Activated CD4-positive, alpha-beta memory T cell treated with anti-CD3 and anti-CD28 coated beads for 36 hours (primary cell): Measurements from ENCODE around the gene ECSCR. TPM values are rescaled to one million over a fixed set of nuclear protein-coding genes. Genes with fewer than 3 reads are reported as not detected.

Source experiments
- CTCF ChIA-PET: fragments of 350-600 bp; sonication (Branson Sonifier 250); formaldehyde crosslinking; loops from one replicate; lab custom pipeline; 2021; ENCODE audit warnings: antibody characterized with exemption, inconsistent platforms; lab: Charles Lee
- POLR2A ChIA-PET: fragments of 350-600 bp; sonication (Branson Sonifier 250); formaldehyde crosslinking; loops from one replicate; lab custom pipeline; 2021; ENCODE audit warnings: antibody characterized with exemption; lab: Charles Lee
- DNase-seq: peaks from one replicate; pipeline ENCODE4 v3.0.0-alpha.2; 2020
- H3K27ac Mint-ChIP-seq: one replicate; pipeline ENCODE4 v1.8.0; 2021; ENCODE audit warnings: mixed read lengths
- H3K27me3 Mint-ChIP-seq: one replicate; pipeline ENCODE4 v1.8.0; 2021; ENCODE audit warnings: mixed read lengths
- H3K36me3 Mint-ChIP-seq: one replicate; pipeline ENCODE4 v1.8.0; 2021; ENCODE audit warnings: mixed read lengths
- H3K4me1 Mint-ChIP-seq: one replicate; pipeline ENCODE4 v1.8.0; 2021; ENCODE audit warnings: low read depth, mixed read lengths
- H3K4me3 Mint-ChIP-seq: one replicate; pipeline ENCODE4 v1.8.0; 2021; ENCODE audit warnings: mild to moderate bottlenecking, mixed read lengths
- H3K9me3 Mint-ChIP-seq: one replicate; pipeline ENCODE4 v1.8.0; 2021; ENCODE audit warnings: mixed read lengths
- intact Hi-C: fragments of 100-400 bp; cut with micrococcal nuclease; formaldehyde crosslinking; loops from one replicate; pipeline ENCODE4 v1.15.1; 2023
- total RNA-seq, 2 experiments: library from RNA; stranded (reverse); gene quantifications; one replicate each; pipeline ENCODE4 v1.2.3, GENCODE V29; 2021

Gene ECSCR
- total RNA-seq, 2 experiments from 2014 or later = 3.7 to 4.2 TPM

DNA sequence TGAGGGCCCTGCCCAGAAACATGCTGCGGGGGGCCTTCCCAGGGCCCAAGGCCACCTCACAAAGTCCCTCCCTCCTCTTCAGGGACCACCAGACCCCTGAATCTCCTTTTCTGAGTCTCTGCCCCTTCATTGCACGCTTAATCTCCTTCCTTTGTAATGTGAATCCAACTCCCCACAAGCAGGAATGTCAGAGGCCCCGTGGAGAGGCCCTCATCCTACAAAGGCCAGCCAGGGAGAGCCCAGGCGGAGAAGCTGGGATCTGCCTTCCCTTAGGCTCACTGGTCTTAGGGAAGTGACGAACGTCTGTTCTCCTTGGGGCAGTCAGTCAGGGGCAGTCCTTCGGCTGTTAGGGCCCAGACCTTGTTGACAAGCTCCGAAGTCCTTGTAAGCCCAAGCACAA is 10.6 kb upstream of the ECSCR start:
- Mint-ChIP-seq H3K36me3 (peaks cover 24% of the 10 kb centered on the region), H3K27ac (peak overlapping the region; percentile 93), H3K27me3 (no peaks in the 10 kb centered on the region), H3K4me1 (peaks cover 93% of the 10 kb centered on the region), H3K9me3 (no peaks in the 10 kb centered on the region), H3K4me3 (no peak overlapping the region)
- no peak for DNase-seq
- ChIA-PET POLR2A (interaction anchor here (1.0 to 5.0 kb wide), 7 partner anchors 9 to 45 kb away, joined by 3 to 50 read pairs (median 11); partner anchors contain the start of genes DNAJC18 and STING1), CTCF (interaction anchor here (0.7 to 1.8 kb wide), 4 partner anchors 13 to 51 kb away, joined by 3 to 10 read pairs (median 5); no protein-coding TSS in a partner anchor)
- intact Hi-C loops = loop anchor here (1.0 to 5.0 kb wide), 4 partner anchors 8 to 58 kb away; no protein-coding TSS in a partner anchor

DNA sequence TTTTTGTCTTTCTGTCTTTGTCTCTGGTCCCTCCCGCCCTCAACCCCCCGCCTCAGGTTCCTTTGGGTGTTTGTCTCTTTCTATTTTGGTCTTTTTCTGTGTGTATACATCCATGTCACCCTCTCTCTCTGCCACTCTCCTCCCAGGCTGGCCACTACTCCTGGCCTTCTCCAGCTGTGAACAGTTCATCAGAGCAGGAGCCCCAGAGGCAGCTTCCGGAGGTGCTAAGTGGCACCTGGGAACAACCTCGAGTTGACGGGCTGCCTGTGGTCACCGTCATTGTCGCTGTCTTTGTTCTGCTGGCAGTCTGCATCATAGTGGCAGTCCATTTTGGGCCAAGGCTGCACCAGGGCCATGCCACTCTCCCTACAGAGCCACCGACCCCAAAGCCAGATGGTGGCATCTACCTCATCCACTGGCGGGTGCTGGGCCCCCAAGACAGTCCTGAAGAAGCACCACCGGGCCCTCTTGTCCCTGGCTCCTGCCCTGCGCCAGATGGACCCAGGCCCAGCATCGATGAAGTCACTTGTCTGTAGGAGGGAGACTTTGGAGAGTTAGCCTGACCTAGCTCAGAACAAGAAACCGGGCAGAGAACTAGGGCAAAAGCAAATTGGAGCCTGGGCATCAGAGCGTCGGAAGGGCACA is 10.0 kb upstream of the ECSCR start:
- ChIA-PET POLR2A (interaction anchor here (1.9 to 5.0 kb wide), 6 partner anchors 9 to 50 kb away, joined by 7 to 50 read pairs (median 14); partner anchors contain the start of genes DNAJC18 and STING1), CTCF (interaction anchor here (1.4 to 2.0 kb wide), 3 partner anchors 25 to 40 kb away, joined by 3 to 10 read pairs (median 7); no protein-coding TSS in a partner anchor)
- no peaks in the 10 kb centered on the region for H3K27me3 Mint-ChIP-seq
- intact Hi-C loops = loop anchor here (1.0 to 5.0 kb wide), 4 partner anchors 9 to 58 kb away; no protein-coding TSS in a partner anchor
- peak overlapping the region; percentile 81 for H3K4me3 Mint-ChIP-seq
- peaks cover 88% of the 10 kb centered on the region for H3K4me1 Mint-ChIP-seq
- peak overlapping the region; percentile 93 for H3K27ac Mint-ChIP-seq
- H3K9me3 Mint-ChIP-seq = no peaks in the 10 kb centered on the region
- no peak for DNase-seq
- peaks cover 19% of the 10 kb centered on the region for H3K36me3 Mint-ChIP-seq

DNA sequence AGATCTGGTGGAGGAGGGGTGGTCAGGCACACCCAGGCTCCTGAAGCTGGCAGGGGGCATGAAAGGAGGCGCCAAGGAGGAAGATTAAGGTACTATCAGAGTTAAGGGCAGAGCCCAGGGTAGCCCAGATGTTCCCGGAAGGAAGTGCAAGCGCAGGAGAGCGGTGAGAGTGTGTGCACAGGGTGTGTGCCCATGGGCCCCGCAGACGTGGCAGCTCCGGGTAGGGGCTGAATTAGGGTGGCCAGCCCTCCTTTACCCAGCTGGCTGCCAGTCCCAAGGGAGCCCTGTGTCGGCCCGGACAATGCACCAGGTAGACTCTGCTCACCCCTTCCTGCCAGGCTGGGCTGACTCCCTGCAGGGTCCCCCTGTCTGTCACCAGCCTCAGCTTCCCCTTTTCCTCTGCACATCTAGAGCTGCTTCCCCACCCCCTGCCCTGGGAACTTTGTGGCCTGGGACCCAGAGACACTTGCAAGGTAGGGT is 8.3 kb upstream of the ECSCR start, which contains the start of gene SMIM33:
Gene SMIM33 (plus strand): TSS at position 184 of the 480 bp plus-strand sequence. CDS start 118 bp downstream, at position 302.
- intact Hi-C loops = loop anchor here (2.0 to 5.0 kb wide), 2 partner anchors 41 to 48 kb away; no protein-coding TSS in a partner anchor
- ChIA-PET CTCF (interaction anchor here (1.0 to 2.0 kb wide), 8 partner anchors 10 to 50 kb away, joined by 3 to 10 read pairs (median 5); partner anchors contain the start of genes DNAJC18 and STING1), POLR2A (interaction anchor here (0.7 to 5.0 kb wide), 10 partner anchors 9 to 48 kb away, joined by 3 to 50 read pairs (median 6); partner anchors contain the start of genes ECSCR and STING1)
- H3K27ac Mint-ChIP-seq = peak within 1 kb of the TSS; percentile 93
- peaks cover 12% of the 10 kb centered on the region for H3K36me3 Mint-ChIP-seq
- no peaks in the 10 kb centered on the region for H3K27me3 Mint-ChIP-seq
- peak within 1 kb of the TSS; percentile 81 for H3K4me3 Mint-ChIP-seq
- peaks cover 74% of the 10 kb centered on the region for H3K4me1 Mint-ChIP-seq
- peak; percentile 63 for DNase-seq
- no peaks in the 10 kb centered on the region for H3K9me3 Mint-ChIP-seq

DNA sequence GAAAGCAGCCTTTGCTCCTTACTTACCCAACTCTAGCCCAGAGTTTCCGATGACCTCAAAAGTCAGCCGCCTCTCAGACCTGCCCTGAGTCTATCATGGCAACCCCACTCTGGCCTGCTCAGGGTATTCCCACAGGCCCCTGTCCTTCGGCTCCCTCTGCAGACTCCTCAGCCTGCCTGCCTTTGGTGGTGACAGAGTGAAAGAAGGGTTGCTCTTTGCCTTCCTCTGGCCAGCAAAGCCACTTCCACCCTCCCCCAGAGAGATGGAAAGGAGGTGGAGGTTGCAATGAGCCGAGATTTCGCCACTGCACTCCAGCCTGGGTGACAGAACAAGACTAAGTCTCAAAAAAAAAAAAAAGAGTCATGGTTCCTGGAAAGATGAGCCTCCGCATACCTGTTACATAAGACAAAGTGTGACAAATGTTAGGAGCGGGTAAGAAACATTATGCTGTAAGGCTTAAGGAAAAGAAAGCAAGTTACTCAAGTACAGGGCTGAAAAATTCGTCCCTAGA is 5.9 kb upstream of the ECSCR start:
- no peaks in the 10 kb centered on the region for H3K9me3 Mint-ChIP-seq
- H3K27ac Mint-ChIP-seq = peak overlapping the region; percentile 83
- POLR2A ChIA-PET = interaction anchor here (0.8 to 1.2 kb wide), 2 partner anchors 11 to 14 kb away, joined by 3 to 7 read pairs; partner anchors contain the start of gene STING1
- CTCF ChIA-PET = interaction anchor here (0.6 to 1.2 kb wide), 4 partner anchors 45 to 185 kb away, joined by 3 to 4 read pairs (median 3); no protein-coding TSS in a partner anchor
- H3K4me1 Mint-ChIP-seq = peaks cover 51% of the 10 kb centered on the region
- peak overlapping the region; percentile 41 for H3K4me3 Mint-ChIP-seq
- DNase-seq = peak; percentile 69
- no peaks in the 10 kb centered on the region for H3K36me3 Mint-ChIP-seq
- H3K27me3 Mint-ChIP-seq = no peaks in the 10 kb centered on the region
- intact Hi-C loops = loop anchor here (1.0 kb wide), 2 partner anchors 9 to 21 kb away; no protein-coding TSS in a partner anchor

DNA sequence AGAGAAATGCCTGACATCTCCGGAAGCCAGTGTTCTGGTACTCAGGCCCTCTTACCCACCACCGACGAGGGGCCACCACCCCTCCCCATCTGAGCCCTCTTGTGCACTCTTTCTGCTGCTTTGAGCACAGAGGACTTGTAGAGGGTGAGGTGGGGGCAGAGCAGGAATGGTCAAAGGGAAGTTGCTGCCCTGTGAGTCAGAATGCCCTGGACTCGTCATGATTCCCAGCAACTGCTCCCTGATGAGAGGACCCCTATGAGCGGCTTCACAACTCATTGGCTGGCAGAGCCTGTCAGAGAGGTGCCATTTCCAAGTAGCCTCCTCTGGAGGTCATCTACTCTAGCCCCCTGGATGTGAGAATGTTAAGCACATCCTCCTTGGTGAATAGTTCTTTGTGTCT is 845 bp downstream of the ECSCR start:
- H3K36me3 Mint-ChIP-seq = no peaks in the 10 kb centered on the region
- ChIA-PET CTCF (interaction anchor here (1.1 to 2.7 kb wide), 3 partner anchors 13 to 39 kb away, joined by 3 to 10 read pairs (median 3); no protein-coding TSS in a partner anchor), POLR2A (interaction anchor here (0.9 to 3.4 kb wide), 5 partner anchors 9 to 24 kb away, joined by 3 to 11 read pairs (median 4); partner anchors contain the start of genes DNAJC18, SMIM33 and STING1)
- H3K27ac Mint-ChIP-seq = no peak overlapping the region
- H3K27me3 Mint-ChIP-seq = no peaks in the 10 kb centered on the region
- intact Hi-C loops = no loop called here
- peaks cover 47% of the 10 kb centered on the region for H3K4me1 Mint-ChIP-seq
- H3K4me3 Mint-ChIP-seq = no peak overlapping the region
- no peak for DNase-seq
- no peaks in the 10 kb centered on the region for H3K9me3 Mint-ChIP-seq

DNA sequence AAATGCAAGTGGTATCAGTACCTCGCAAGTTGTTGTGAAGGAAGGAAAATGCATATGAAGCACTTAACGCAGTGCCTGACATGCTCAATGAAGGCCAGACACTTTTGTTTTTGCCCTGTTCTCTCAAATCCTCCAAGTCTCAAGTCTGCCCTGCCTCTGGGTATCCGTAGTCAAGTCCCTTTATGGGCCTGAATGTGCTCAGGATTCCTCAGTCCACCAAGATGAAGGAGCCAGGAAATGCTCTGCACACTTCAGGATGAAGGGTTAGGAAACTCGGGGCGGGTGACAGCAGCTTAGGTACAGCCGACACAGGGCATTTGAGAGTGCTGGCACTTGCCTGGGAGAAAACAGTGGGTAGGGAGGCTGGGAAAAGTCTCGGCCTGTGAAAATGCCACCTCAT is 1.4 kb downstream of the ECSCR start:
- POLR2A ChIA-PET = interaction anchor here (1.3 to 4.1 kb wide), 4 partner anchors 10 to 24 kb away, joined by 4 to 37 read pairs (median 8); partner anchors contain the start of genes DNAJC18, SMIM33 and STING1
- Mint-ChIP-seq H3K27me3 (no peaks in the 10 kb centered on the region), H3K4me3 (no peak overlapping the region), H3K4me1 (peaks cover 52% of the 10 kb centered on the region), H3K27ac (peak overlapping the region; percentile 97), H3K36me3 (no peaks in the 10 kb centered on the region), H3K9me3 (no peaks in the 10 kb centered on the region)
- intact Hi-C loops = no loop called here
- no peak for DNase-seq
- CTCF ChIA-PET = interaction anchor here (1.1 to 2.7 kb wide), 3 partner anchors 12 to 39 kb away, joined by 3 to 10 read pairs (median 3); no protein-coding TSS in a partner anchor

DNA sequence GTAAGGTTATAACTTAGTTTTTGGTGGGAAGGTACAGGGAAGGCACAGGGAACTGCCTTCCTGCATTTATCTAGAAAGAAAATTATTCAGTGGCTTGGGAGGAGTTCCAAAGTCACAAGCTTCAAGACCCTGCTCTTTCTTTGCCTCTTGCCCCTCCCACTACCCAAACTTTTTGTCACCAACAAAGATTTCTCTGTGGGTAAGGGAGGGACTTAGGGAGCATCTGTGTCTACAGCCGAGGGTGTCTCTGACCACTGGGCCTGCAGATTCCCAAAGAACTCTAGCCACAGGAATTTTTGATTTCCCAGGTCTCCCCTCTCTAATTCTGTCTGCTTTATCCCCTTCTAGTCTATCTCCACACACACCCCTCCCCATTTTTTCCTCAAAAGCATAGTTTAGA is 2.1 kb downstream of the ECSCR start:
- POLR2A ChIA-PET = interaction anchor here (0.7 to 4.1 kb wide), 10 partner anchors 11 to 46 kb away, joined by 3 to 52 read pairs (median 19); partner anchors contain the start of genes DNAJC18, SMIM33 and STING1
- H3K27me3 Mint-ChIP-seq = no peaks in the 10 kb centered on the region
- no peak for DNase-seq
- CTCF ChIA-PET = interaction anchor here (0.9 to 4.9 kb wide), 8 partner anchors 12 to 51 kb away, joined by 3 to 29 read pairs (median 8); partner anchors contain the start of genes DNAJC18 and STING1
- intact Hi-C loops = no loop called here
- no peaks in the 10 kb centered on the region for H3K9me3 Mint-ChIP-seq
- peak overlapping the region; percentile 22 for H3K4me3 Mint-ChIP-seq
- H3K36me3 Mint-ChIP-seq = no peaks in the 10 kb centered on the region
- H3K27ac Mint-ChIP-seq = peak overlapping the region; percentile 97
- H3K4me1 Mint-ChIP-seq = peaks cover 53% of the 10 kb centered on the region

DNA sequence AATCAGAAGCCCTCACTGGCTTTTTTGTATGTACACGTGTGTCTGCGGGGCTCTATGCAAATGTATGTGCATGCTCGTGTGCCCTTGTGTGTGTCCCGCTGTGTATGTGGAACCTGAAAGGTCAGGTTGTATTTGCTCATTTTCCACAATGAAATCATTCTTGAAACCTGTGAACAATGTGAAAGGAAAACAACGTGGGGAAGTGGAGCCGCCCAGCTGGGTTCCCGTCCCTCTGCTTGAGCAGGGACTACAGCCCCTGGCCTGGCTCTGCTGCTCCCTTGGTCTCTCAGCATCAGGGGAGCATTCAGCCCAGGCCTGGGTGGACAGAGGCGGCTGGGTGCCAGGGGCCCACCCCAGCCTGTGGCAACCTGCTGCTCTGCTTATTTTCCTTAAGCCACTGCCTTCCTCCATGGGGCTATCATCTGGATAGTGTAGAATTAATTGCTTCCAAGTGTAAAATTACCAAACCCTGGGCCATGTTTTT is 3.0 kb downstream of the ECSCR start:
- peak overlapping the region; percentile 97 for H3K27ac Mint-ChIP-seq
- peak; percentile 81 for DNase-seq
- peaks cover 58% of the 10 kb centered on the region for H3K4me1 Mint-ChIP-seq

DNA sequence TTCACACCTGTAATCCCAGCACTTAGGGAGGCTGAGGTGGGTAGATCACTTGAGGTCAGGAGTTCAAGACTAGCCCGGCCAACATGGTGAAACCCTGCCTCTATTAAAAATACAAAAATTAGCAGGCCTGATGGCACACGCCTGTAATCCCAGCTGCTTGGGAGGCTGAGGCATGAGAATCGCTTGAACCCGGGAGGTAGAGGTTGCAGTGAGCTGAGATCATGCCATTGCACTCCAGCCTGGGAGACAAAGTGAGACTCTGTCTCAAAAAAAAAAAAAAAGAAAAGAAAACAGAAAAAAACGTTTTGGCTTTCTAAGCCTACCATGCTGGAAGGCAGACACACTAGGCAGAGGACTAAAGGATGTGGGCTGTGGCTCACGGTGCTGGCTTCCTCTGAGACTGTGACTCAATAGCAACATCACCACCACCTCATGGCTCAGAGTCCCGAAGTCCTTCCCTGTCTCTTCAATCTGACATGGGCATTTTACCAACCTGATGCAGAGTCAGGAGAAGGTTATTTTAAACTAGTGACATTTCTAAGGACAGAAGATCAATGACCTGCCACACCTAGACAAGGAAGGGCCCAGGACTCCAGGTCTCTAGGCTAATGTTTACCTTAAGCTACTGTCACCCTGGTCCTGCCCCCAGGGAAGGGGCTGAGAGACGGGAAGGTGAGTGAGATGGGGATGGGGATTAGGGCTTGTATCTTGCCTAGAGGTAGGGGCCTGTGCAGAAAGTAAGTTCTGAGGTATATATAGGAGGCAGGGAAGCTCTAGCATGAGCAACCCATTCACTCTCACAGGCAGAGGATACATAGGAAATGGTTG is 3.7 kb downstream of the ECSCR start:
- H3K27ac Mint-ChIP-seq = peak overlapping the region; percentile 97
- intact Hi-C loops = loop anchor here (1.0 to 2.0 kb wide), 7 partner anchors 10 to 43 kb away; partner anchors contain the start of genes DNAJC18 and STING1

More for the DNA sequence above, 3.0 kb downstream of the ECSCR start:
- ChIA-PET POLR2A (interaction anchor here (0.7 to 4.1 kb wide), 13 partner anchors 11 to 45 kb away, joined by 3 to 52 read pairs (median 8); partner anchors contain the start of genes DNAJC18, SMIM33 and STING1), CTCF (interaction anchor here (0.9 to 4.9 kb wide), 11 partner anchors 11 to 52 kb away, joined by 3 to 29 read pairs (median 6); partner anchors contain the start of genes DNAJC18, SMIM33 and STING1)
- Mint-ChIP-seq H3K4me3 (peak overlapping the region; percentile 56), H3K36me3 (no peaks in the 10 kb centered on the region), H3K27me3 (no peaks in the 10 kb centered on the region), H3K9me3 (no peaks in the 10 kb centered on the region)
- intact Hi-C loops = loop anchor here (1.0 to 2.0 kb wide), 6 partner anchors 9 to 44 kb away; partner anchors contain the start of gene STING1

More for the DNA sequence above, 3.7 kb downstream of the ECSCR start:
- ChIA-PET CTCF (interaction anchor here (0.6 to 4.9 kb wide), 13 partner anchors 11 to 53 kb away, joined by 3 to 29 read pairs (median 5); partner anchors contain the start of genes DNAJC18, SMIM33 and STING1), POLR2A (interaction anchor here (0.7 to 4.1 kb wide), 15 partner anchors 10 to 103 kb away, joined by 3 to 52 read pairs (median 5); partner anchors contain the start of genes DNAJC18, SMIM33, STING1 and UBE2D2)
- peak; percentile 90 for DNase-seq
- H3K4me3 Mint-ChIP-seq = peak overlapping the region; percentile 56
- H3K27me3 Mint-ChIP-seq = no peaks in the 10 kb centered on the region
- no peaks in the 10 kb centered on the region for H3K36me3 Mint-ChIP-seq
- H3K9me3 Mint-ChIP-seq = no peaks in the 10 kb centered on the region
- H3K4me1 Mint-ChIP-seq = peaks cover 65% of the 10 kb centered on the region
